Measurements from ENCODE around the gene AKR7A3.
"Not testable (repeated sequence)": the region's sequence is repeated elsewhere in the genome, so short reads cannot be mapped to it uniquely, and the experiment has no call there.

Gene AKR7A3

GRCh38 chr1:19317126-19317910, 28.7 kb upstream of the AKR7A3 start:
- DNase-seq, result no peak

GRCh38 chr1:19315378-19316198, 27.0 kb upstream of the AKR7A3 start:
- DNase-seq, result no peak

- DNase-seq, result no peak
These were observed 25.7 kb upstream of the AKR7A3 start for GRCh38 chr1:19313961-19314882.

- DNase-seq, result no peak
These were observed 25.0 kb upstream of the AKR7A3 start for GRCh38 chr1:19313636-19313959.

GRCh38 chr1:19312782-19313635, 24.4 kb upstream of the AKR7A3 start:
- no peak for DNase-seq

GRCh38 chr1:19311931-19312781, 23.6 kb upstream of the AKR7A3 start, which contains the start of the genes AKR7A2 and SLC66A1:
Gene AKR7A2, minus strand, starts transcription at chr1:19312144. Its CDS starts 20 bp downstream, at chr1:19312124.
Gene SLC66A1, plus strand, starts transcription at chr1:19312326. Its CDS starts 5,352 bp downstream, at chr1:19317678.
- peak; percentile 91 for DNase-seq

GRCh38 chr1:19311503-19311930, 22.9 kb upstream of the AKR7A3 start:
- DNase-seq, result peak; percentile 42

GRCh38 chr1:19310720-19311502, 22.3 kb upstream of the AKR7A3 start:
- DNase-seq, result peak; percentile 1

- DNase-seq, result no peak
These were observed 21.5 kb upstream of the AKR7A3 start for GRCh38 chr1:19310061-19310460.

- no peak for DNase-seq
These were observed 20.7 kb upstream of the AKR7A3 start for GRCh38 chr1:19309123-19309813.

GRCh38 chr1:19308509-19308907, 19.9 kb upstream of the AKR7A3 start:
- no peak for DNase-seq

GRCh38 chr1:19307794-19308508, 19.4 kb upstream of the AKR7A3 start:
- DNase-seq, result no peak

GRCh38 chr1:19306941-19307340, 18.4 kb upstream of the AKR7A3 start:
- no peak for DNase-seq

- no peak for DNase-seq
These were observed 17.3 kb upstream of the AKR7A3 start for GRCh38 chr1:19305880-19306279.

GRCh38 chr1:19304081-19304480, 15.5 kb upstream of the AKR7A3 start:
- DNase-seq, result not testable (repeated sequence)

- no peak for DNase-seq
These were observed 11.6 kb upstream of the AKR7A3 start for GRCh38 chr1:19300211-19300610.

- DNase-seq, result no peak
These were observed 6.1 kb upstream of the AKR7A3 start for GRCh38 chr1:19294638-19295037.

- no peak for DNase-seq
These were observed 674 bp upstream of the AKR7A3 start for GRCh38 chr1:19289244-19289643.

All from NCI-H1105 (cell line).